ENCODE measurements around the gene ZNF592. TPM values are rescaled to one million over a fixed set of nuclear protein-coding genes. Genes with fewer than 3 reads are reported as not detected.

Gene ZNF592
- total RNA-seq, 3 donors from 2014 or later: 29.4 to 35.3 (median 33.4) TPM

DNA sequence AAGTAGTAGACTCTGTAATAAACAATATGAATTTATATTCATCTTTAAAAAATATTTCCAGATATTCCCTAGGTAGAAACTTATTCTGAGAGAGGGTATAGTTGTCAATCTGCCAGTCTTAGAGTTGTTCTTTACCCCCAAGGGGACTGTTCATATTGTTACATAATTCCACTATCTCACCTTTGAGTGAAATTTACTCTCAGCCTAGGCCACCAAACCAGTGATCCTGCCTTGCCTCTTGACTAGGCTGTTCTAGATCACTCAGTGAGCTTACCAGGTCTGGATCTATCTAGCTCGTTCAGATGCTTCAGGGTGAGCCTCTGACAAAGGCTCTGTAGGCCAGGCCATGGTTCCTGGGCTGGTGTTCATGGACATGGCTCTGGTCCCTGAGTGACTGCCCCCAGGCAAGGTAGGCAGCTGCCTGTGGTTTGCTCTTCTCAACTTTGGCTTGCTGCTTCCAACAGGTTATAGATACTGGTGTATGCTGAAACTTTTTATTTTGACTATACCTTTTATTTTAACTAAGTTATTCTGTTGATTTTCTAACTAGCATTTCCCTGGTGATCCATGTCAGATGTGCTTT lies 27.6 kb downstream of the ZNF592 start:
- no peak overlapping the region for H3K4me3 ChIP-seq
- no peaks in the 10 kb centered on the region for H3K36me3 ChIP-seq (ENCODE audit: low read depth)
- no peaks in the 10 kb centered on the region for H3K9me3 ChIP-seq
- H3K4me1 ChIP-seq (ENCODE audit: low read depth): no peaks in the 10 kb centered on the region
- TF ChIP-seq, protein P1, sequence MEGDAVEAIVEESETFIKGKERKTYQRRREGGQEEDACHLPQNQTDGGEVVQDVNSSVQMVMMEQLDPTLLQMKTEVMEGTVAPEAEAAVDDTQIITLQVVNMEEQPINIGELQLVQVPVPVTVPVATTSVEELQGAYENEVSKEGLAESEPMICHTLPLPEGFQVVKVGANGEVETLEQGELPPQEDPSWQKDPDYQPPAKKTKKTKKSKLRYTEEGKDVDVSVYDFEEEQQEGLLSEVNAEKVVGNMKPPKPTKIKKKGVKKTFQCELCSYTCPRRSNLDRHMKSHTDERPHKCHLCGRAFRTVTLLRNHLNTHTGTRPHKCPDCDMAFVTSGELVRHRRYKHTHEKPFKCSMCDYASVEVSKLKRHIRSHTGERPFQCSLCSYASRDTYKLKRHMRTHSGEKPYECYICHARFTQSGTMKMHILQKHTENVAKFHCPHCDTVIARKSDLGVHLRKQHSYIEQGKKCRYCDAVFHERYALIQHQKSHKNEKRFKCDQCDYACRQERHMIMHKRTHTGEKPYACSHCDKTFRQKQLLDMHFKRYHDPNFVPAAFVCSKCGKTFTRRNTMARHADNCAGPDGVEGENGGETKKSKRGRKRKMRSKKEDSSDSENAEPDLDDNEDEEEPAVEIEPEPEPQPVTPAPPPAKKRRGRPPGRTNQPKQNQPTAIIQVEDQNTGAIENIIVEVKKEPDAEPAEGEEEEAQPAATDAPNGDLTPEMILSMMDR (IDR thresholded peaks at IDR 0.05): no peak
- intact Hi-C loops (cut with DNase I, micrococcal nuclease): no loop called here
- ATAC-seq (no peak), DNase-seq (no peak)

DNA sequence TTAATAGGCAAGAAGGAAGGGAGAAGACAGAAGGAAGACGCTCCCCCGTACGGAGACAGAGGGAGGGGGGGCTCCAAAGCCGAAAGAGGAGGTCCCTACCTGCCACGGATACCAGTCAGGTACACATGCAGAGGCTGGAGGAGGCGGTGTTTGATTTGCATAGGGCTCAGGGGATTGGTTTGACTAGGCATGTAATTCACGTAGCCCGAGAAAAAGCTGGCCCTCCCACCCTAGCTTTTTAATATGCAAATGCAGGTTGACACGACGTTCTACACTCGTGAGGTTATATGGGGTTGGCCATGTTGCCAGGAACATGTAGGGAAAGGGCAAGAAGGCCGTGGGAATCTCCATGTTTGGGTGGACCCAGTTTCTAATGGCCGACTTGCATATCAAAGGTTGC lies 29.8 kb downstream of the ZNF592 start:
- no peaks in the 10 kb centered on the region for H3K9me3 ChIP-seq
- ATAC-seq (no peak), DNase-seq (no peak)
- H3K4me3 ChIP-seq: no peak overlapping the region
- H3K36me3 ChIP-seq (ENCODE audit: low read depth): no peaks in the 10 kb centered on the region
- TF ChIP-seq, protein P1 (IDR thresholded peaks at IDR 0.05): no peak
- intact Hi-C loops (cut with DNase I, micrococcal nuclease): no loop called here
- no peaks in the 10 kb centered on the region for H3K4me1 ChIP-seq (ENCODE audit: low read depth)

DNA sequence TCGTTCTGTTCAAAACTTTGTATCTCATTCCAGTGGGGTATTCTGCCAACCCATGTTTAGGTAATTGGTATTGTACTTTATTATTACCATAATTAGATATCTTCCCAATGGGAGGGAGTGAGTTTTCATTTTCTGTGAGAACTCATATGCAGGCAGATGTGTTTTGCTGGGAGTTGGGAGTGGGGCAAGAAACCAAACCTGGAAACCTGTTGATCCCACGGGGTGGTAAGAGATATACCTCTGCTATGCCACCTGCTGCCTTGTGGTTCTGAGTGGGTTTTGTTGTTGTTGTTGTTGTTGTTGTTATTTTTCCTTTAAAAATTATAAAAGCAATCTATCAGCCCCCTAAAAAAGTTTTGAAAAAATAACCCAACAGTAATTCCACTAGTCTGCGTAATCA lies 32.1 kb downstream of the ZNF592 start:
- ATAC-seq (no peak), DNase-seq (no peak)
- Histone ChIP-seq H3K4me1 (ENCODE audit: low read depth) (no peaks in the 10 kb centered on the region), H3K9me3 (no peaks in the 10 kb centered on the region), H3K4me3 (no peak overlapping the region), H3K36me3 (ENCODE audit: low read depth) (peaks cover 9% of the 10 kb centered on the region)
- TF ChIP-seq, protein P1 (IDR thresholded peaks at IDR 0.05): no peak
- intact Hi-C loops (cut with DNase I, micrococcal nuclease): no loop called here

DNA sequence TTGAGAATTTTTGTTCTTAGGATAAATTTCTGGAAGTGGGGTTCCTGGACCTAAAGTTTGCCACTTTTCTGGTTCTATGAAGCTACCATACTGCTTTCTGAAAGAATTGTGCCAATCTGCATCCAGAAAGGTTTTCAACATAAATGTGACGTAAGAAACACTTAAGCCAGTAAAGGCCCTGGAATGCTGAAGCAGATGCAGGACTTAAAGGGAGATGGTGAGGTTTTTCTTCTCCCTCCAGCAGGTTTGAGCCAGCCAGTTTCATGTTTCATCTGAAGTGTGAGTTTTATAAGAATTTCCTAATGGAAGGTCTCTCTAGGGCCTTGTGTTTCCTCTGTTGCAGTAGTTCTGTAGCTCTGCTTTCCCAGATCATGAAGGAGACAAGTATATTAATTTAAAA lies 33.1 kb downstream of the ZNF592 start:
- TF ChIP-seq, protein P1 (IDR thresholded peaks at IDR 0.05): no peak
- peaks cover 9% of the 10 kb centered on the region for H3K36me3 ChIP-seq (ENCODE audit: low read depth)
- no peak for ATAC-seq
- no peak for DNase-seq
- intact Hi-C loops (cut with DNase I, micrococcal nuclease): no loop called here
- H3K4me1 ChIP-seq (ENCODE audit: low read depth): no peaks in the 10 kb centered on the region
- H3K9me3 ChIP-seq: no peaks in the 10 kb centered on the region
- H3K4me3 ChIP-seq: no peak overlapping the region

DNA sequence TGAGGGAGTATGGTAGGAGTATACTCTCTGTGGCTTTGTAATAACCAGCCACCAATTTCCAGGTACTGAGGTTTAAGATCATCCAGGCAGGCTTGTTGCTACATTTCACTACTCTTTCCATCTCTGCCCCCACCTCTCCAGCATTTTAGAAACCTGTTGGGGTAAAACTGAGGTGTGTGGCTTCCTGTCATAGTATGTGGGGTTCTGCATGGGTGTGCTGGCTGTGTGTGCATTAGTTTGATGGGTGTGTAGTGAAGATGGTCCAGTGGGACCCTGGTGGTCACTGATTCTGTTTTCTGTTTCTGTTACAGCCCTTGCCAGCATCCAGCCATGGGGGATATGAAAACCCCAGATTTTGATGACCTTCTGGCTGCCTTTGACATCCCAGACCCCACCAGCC lies 34.0 kb downstream of the ZNF592 start:
- no peak for DNase-seq
- intact Hi-C loops (cut with DNase I, micrococcal nuclease): no loop called here
- H3K36me3 ChIP-seq (ENCODE audit: low read depth): peaks cover 9% of the 10 kb centered on the region
- H3K9me3 ChIP-seq: no peaks in the 10 kb centered on the region
- no peaks in the 10 kb centered on the region for H3K4me1 ChIP-seq (ENCODE audit: low read depth)
- H3K4me3 ChIP-seq: no peak overlapping the region
- TF ChIP-seq, protein P1 (IDR thresholded peaks at IDR 0.05): no peak
- no peak for ATAC-seq

Measured in mucosa of descending colon (tissue), 3 donors.